Cerebellar cortex (tissue), 1 donor: ENCODE data around the gene STK36.

Source experiments
- DNase-seq: peaks from one replicate; pipeline ENCODE4 v3.0.0-alpha.2; 2015; ENCODE audit warnings: low spot score

The STK36 gene, protein sequence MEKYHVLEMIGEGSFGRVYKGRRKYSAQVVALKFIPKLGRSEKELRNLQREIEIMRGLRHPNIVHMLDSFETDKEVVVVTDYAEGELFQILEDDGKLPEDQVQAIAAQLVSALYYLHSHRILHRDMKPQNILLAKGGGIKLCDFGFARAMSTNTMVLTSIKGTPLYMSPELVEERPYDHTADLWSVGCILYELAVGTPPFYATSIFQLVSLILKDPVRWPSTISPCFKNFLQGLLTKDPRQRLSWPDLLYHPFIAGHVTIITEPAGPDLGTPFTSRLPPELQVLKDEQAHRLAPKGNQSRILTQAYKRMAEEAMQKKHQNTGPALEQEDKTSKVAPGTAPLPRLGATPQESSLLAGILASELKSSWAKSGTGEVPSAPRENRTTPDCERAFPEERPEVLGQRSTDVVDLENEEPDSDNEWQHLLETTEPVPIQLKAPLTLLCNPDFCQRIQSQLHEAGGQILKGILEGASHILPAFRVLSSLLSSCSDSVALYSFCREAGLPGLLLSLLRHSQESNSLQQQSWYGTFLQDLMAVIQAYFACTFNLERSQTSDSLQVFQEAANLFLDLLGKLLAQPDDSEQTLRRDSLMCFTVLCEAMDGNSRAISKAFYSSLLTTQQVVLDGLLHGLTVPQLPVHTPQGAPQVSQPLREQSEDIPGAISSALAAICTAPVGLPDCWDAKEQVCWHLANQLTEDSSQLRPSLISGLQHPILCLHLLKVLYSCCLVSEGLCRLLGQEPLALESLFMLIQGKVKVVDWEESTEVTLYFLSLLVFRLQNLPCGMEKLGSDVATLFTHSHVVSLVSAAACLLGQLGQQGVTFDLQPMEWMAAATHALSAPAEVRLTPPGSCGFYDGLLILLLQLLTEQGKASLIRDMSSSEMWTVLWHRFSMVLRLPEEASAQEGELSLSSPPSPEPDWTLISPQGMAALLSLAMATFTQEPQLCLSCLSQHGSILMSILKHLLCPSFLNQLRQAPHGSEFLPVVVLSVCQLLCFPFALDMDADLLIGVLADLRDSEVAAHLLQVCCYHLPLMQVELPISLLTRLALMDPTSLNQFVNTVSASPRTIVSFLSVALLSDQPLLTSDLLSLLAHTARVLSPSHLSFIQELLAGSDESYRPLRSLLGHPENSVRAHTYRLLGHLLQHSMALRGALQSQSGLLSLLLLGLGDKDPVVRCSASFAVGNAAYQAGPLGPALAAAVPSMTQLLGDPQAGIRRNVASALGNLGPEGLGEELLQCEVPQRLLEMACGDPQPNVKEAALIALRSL (N-terminal part only)

DNA sequence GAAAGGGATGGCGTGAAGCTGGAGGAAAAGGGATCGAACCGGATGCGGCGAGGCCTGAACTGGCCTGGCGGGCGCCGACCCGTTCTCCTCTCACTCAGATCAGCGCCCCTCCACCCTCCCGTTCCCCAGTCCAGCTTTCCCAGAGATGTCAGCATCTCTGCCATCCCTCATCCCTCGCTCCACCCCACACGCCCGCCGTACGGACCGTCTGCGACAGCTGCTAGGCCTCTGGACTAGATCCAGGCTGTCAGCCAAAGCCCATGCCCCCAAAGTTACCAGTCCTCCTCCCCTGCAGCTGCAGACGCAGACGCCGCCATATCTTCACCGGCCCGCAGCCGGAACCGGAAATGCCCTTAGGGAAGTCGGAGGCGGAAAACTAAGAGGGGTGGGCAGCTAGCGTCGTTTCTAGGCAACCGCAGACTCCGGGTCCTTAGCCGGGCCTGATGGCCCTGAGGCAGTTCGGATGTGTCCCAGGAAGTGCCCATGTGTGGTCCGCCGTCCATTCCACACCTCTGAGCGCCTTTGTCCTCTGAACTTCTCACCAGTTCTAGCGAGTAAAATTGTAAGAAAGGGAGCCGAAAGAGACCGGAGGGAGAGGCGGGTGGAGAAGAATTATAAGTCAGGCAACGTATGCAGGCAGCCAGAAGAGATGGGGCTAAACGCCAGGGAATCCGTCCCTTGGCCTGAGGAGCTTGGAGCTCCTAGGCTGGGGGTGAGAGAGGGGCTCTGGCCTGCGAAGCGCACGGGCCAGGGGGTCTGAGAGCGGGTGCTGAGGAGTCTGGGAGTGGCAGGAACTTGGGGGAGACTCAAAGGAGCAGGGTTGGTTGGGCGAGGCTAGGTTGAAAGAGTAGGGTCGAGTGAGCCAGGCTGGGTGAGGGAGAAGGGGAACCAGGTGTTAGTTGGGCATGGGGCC, at the start of gene STK36, which contains the start of gene RNF25:
TSS of gene STK36 (plus strand) at position 433 of the 913 bp plus-strand sequence. CDS start 744 bp downstream, outside the sequence.
TSS of gene RNF25 (minus strand) at position 349 of the 913 bp plus-strand sequence. CDS start at position 317, 32 bp downstream.
- peak; percentile 96 for DNase-seq

DNA sequence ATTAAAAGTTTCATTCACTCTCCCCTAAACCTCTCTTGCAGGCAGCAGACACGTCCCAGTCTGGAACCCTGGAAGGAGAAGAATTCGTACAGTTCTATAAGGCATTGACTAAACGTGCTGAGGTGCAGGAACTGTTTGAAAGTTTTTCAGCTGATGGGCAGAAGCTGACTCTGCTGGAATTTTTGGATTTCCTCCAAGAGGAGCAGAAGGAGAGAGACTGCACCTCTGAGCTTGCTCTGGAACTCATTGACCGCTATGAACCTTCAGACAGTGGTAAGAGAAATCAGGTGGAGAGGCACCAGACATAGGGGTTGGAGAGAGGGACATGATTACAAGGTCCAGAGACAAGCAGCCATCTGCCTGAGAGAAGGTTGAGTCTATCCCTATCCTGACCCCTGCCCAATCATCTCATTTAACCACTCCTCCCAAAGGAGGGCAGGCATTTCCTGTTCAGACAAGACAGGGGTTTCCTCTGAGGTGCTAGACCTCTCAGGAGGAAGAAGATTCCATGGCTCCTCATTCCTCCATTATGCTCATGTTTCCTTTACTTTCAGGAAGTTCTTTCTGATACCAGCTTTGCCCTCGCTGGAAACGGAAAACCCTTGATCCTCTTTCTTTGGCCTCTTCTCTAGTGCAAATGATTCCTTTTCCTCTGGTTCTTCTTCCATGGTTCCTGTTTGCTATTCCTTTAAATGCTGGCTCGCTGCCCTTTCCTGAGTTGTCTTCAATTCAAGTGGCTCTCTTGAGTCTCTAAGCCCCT, 49.1 kb upstream of the STK36 start:
- DNase-seq: peak; percentile 29

DNA sequence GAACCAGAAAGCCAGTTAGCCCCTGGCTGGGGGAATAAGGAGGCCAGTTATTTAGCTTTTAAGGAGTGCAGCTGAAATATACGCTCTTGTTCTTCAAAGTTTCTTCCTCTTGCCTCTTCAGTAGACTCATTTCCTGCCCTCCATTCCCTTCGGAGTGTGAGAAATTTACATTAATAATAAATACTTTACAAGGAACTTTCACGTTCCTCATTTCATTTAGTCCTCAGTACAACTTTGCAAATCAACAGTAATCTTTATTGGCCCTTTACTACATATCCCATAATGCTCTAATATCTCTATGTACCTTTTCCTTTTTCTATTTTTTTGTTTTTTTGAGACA, 48.5 kb upstream of the STK36 start:
- no peak for DNase-seq

DNA sequence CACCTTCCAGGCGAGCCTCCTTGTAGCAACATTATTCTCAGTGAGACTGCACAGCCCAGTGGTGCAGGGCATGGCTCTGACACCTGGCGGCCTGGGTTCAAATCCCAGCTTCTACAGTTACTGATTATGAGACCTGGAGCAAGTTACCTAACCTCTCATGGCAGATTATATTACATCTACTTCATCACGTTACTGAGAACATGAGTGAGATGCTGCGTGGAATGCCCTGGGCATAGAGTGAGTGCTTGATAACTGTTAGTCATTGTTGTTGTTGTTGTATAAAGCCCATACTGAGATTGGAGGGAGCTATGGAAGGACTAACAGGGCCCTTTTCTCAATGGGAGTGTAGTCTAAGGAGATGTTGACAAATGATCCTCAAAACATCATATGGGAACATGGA, 45.5 kb upstream of the STK36 start:
- DNase-seq: no peak

DNA sequence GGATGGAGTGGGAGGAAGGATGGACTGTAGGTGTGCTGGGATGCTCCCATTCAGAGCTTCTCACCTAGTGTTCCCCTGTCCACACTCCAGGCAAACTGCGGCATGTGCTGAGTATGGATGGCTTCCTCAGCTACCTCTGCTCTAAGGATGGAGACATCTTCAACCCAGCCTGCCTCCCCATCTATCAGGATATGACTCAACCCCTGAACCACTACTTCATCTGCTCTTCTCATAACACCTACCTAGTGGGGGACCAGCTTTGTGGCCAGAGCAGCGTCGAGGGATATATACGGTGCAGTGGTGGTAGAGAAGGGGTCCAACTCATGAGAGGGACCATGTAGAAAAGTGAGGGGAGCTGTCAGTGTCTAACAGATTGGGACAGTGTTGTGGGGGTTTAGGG, 43.9 kb upstream of the STK36 start:
- no peak for DNase-seq

DNA sequence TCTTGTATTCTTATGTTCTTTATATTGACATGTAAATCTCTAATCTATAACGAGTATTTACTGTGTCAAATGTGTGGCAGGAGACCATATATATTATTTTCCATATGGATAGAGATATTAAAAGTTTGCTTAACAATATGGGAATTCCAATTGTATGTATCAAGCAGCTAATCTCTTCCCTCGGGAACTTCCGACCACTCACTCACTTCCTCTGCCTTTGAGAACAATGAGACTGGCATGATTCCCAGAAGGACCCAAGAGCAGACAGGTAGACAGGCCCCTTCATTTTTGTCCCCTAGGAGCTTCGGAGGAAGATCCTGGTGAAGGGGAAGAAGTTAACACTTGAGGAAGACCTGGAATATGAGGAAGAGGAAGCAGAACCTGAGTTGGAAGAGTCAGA, 40.0 kb upstream of the STK36 start:
- no peak for DNase-seq

DNA sequence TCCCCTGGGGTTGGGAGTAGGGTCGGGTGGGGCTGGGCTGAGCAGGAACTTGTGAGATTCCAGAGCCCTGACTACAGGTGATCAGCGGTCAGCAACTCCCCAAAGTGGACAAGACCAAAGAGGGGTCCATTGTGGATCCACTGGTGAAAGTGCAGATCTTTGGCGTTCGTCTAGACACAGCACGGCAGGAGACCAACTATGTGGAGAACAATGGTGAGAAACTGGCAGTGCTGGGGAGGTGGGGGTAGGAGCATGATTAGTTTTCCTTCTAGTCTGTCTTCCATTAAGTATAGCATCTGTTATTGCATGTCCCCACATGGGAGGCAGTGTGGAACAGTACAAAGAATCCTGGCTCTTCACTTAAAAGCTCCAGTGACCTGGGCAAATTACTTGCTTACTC, 36.2 kb upstream of the STK36 start:
- DNase-seq: no peak

DNA sequence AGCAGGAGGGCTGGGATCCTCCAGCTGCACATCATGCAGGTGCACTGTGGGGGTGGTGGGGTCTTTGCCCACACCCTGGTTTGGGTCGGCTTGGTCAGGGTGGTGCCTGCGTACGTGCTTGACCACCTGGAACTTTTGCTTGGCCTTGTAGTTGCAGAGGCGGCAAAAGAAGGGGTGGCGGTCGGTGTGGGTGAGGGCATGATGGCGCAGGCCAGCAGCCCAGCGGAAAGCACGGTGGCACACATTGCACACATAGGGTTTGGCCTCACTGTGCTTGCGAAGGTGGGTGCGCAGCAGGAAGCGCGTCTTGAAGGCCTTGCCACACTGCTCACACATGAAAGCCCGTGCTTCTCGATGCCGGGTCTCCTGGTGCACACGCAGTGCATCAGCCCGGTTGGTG, 33.5 kb upstream of the STK36 start:
- no peak for DNase-seq

DNA sequence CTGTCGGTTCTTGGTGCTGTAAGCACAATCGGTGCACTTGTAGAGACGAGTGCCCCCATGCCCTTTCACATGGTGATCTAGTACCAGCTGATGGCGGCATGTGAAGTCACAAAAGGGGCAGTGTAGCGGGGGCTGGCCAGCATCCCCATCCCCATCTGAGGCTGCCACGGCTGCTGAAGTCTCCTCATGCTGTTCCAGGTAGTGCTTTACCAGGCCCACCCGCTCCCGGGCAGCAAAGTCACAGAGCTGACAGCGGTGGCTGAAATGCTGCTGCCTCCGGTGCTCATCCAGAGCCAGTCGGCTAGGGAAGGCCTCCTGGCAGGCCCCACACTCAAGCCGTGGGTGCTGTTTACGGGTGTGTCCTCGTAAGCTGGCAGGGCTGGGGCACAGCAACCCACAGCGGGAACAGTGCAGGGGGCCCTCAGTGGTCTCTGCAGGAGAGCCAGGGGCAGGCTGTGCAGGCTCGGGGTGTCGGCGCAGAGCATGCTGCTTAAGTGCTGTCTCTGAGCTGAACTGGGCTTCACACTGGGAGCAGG, 29.7 kb upstream of the STK36 start:
- DNase-seq: no peak

DNA sequence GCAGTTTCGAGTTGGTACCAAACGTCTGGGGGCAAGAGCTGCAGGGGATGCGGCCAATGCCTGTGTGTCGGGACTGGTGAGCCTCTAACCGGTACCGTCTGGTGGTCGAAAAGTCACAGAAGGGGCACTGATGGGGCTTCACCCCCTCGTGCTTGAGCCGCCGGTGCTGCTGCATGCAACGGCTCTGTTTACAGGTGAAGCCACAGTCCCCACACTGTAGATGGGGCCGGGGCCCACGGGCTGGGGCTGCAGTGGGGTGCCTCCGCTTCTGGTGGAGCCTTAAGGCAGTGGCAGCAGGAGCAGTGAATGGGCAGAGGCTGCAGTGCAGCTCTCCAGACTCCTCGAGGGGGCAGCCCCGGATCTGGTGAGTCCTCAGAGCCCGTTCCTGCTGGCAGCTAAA, 29.1 kb upstream of the STK36 start:
- DNase-seq: no peak

DNA sequence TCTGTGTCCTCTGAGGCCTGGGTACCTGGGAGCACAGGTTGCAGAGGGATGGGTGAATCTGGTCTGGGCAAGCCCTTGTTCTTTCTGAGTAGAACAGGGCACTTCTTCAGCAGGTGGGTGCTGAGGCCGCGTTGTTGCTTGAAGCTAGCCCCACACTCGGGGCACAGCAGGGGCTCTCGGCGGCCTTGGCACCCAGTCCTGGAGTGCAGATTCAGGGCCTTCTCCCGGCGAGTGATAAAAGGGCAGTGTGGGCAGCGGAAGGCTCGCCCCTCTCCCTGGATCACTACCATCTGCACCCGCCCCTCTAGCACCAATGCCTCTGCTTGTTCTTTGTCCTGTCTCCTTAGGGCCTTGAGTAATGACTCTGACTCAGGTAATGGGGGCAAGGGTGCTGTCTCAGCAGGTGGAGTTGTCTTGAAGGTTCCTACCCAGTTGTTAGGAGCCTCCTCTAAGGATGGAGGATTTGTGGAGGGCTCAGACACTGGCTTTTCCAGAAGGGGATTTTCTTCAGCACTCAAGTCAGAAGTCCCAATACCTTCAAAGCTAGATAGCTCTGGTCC, 28.1 kb upstream of the STK36 start:
- no peak for DNase-seq

DNA sequence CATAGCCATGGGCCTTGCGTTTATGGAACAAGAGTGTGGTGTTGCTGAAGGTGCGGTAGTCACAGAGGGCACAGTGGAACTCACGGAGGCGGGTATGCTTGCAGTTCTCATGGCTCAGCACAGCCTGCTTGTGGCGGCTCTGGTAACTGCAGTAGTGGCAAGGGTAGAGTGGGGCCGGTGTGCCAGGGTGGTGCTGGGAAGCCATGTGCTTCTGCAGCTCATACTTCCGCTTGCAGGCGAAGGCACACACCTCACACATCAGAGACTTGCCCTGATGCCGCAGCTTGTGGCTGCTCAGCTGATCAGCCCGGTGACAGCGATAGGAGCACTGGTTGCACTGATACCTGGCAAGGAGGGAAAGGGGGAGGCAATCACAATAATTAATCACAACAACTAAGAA, 27.2 kb upstream of the STK36 start:
- no peak for DNase-seq

DNA sequence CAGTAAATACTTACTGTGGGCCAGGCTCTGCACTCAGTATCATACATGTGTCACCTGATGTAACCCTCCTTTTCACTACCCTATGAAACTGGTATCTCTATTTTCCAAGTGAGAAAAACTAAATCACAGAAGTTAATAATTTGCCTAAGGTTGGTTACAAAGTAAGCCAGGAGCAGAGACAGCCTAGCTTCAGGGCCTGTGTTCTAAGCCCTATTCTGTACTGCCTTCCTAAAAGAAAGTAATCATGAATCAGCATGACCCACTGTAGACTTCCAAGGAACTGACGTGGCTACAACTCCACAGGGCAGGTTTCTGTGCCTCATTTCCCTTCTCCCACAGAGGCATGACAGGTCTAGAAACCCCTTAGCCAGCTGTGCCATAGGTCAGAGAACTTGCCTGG, 26.8 kb upstream of the STK36 start:
- DNase-seq: no peak

DNA sequence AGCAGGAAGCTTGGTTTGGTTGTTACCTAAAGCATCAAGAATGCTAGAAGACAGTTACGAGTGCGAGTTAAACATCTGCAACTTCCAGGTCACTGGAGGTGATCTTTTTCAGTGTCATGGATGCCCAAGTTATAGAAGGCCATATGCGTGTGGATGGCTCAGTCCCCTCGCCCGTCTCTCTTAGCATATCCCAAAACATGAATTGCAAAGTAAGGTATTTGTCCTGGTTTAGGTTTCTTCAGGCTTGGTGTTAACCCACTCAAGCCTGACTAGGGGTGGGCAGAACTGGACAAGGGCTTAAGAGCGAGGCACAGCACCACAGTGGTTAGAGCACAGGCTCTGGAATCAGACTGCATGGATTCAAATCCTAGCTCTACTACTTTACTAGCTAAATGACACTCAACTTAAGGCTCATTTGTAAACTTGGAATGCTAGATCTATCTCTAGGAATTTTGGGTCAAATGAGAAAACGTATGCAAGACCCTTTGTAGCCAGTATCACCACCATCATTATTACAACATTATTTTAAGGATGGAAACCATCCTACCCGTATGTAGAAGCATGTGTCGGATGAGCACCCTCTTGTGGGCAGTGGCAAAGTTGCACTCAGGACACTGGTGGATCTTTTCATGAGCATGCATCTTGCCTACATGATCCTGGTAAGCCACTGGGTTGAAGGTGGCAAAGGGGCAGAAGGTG, 23.6 kb upstream of the STK36 start:
- peak; percentile 62 for DNase-seq

DNA sequence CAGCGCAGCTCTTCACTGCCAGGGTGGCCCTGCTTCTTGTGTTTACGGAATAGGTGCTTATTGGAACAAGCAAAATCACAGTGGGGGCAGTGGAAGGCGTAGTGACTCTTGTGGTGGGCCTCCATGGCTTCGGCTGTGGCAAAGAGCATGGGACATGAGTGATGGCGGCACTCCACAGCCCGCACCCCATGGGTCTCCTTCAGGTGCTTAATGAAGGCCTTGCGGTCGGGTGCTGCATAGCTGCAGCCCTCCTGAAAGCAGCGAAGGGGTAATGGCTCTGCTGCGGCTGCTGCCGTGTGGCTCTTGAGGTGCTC, 23.1 kb upstream of the STK36 start:
- DNase-seq: no peak

DNA sequence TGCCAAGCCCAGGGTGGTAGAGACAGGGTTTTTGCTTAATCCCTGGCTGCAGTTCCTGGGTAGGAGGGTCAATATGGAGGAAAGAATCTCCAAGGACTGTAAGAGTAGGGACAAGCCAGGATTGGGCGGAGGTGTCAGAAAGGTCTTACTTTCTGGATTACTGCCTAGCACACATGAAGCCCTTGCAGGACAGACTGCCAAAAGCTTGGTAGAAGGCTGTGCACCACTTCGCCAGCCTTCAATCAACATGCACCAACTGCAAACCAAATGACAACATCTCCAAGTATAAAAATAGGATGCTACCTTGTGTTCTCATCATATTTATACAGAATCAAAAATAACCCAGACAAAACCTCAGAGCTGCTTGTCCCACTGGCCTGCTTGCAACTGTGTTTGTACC, 16.1 kb upstream of the STK36 start:
- DNase-seq: no peak

DNA sequence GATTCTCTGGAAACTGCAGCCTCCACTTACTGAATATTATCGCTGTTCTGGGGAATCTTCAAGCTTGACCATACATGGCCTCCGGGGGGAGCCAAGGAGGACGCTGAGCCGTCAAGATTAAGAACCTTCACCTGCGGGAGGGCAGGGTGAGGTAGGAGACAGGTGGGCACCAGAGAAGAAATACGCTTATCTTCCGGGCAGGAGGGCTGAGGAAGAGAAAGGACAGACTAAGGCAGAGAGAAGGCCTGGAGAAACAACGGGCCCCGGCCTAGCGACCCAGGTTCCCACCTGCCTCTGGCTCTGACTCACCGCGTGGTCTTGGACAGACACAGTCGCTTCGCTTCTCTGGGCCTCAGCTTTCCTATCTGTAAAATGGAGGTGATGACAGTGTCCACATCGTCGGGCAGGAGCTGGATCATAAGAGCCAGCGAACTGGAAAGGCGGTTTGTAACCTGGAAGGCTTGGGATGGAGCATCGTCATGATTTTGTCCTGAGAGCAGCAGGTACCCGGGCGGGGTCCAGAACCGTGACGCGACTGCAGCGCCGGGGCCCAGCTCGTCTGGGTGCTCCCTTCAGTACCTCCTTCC, 13.1 kb upstream of the STK36 start:
- peak; percentile 49 for DNase-seq

DNA sequence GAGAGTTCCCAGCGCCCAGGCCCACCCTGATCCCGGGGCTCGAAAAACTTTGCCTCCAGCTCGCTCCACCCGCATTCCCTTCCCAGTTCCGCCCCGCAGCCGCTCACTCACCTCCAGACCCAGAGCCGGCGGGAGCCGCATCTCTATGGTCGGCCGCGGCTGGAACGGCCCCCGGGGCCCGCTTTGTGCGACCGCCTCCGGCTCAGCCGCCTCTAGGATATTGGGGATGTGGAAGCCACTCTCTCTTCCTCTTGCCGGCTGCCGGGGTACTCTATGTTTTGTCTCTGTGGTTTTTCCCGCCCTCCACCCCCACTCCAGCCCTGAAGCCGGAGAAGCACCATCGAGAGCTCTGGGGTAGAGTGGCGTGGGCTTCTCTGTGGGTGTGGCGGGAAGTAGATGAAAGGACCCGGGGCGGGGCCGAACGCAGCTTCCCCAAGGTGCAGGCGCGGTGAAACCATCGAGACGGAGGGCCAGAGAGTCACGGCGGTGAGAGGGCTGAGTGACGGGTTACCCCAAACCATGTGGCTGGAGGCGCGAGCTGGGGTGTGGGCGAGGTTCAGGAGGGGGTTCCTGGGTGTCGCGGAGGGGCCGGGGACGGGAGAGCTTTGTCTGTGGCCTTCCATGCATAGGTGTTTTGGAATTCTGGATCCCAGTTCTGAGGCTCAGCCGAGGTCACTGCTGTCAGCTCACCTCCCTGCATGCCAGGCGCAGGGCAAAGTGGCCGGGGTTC, 12.5 kb upstream of the STK36 start, which contains the start of the genes BCS1L and ZNF142:
TSS of gene BCS1L (plus strand) at position 426 of the 730 bp plus-strand sequence. CDS start 1,305 bp downstream, outside the sequence.
TSS of gene ZNF142 (minus strand) at position 366 of the 730 bp plus-strand sequence. CDS start 3,194 bp downstream, outside the sequence.
- peak; percentile 96 for DNase-seq
